Hepatic stellate cell (primary cell): ENCODE results near the gene CR2.
"Not testable (repeated sequence)": the region's sequence is repeated elsewhere in the genome, so short reads cannot be mapped to it uniquely, and the experiment has no call there.

ENCODE experiments used
- DNase-seq: peaks from one replicate; pipeline ENCODE4 v3.0.0; 2011; ENCODE audit warnings: low spot score

The CR2 gene

GRCh38 chr1:207444514-207445217, 9.5 kb upstream of the CR2 start:
- no peak for DNase-seq

- no peak for DNase-seq
Observed at GRCh38 chr1:207453710-207454045, 450 bp upstream of the CR2 start.

GRCh38 chr1:207455183-207455754, 1.1 kb downstream of the CR2 start:
- no peak for DNase-seq

- DNase-seq = no peak
Observed at GRCh38 chr1:207458414-207458813, 4.3 kb downstream of the CR2 start.

- no peak for DNase-seq
Observed at GRCh38 chr1:207459008-207459407, 4.9 kb downstream of the CR2 start.

GRCh38 chr1:207461649-207462048, 7.5 kb downstream of the CR2 start:
- DNase-seq = no peak

- no peak for DNase-seq
Observed at GRCh38 chr1:207462535-207462934, 8.4 kb downstream of the CR2 start.

GRCh38 chr1:207463021-207463420, 8.9 kb downstream of the CR2 start:
- DNase-seq = no peak

- no peak for DNase-seq
Observed at GRCh38 chr1:207463571-207463970, 9.4 kb downstream of the CR2 start.

- no peak for DNase-seq
Observed at GRCh38 chr1:207470927-207471326, 16.8 kb downstream of the CR2 start.

- DNase-seq = no peak
Observed at GRCh38 chr1:207474210-207474609, 20.1 kb downstream of the CR2 start.

GRCh38 chr1:207486198-207486597, 32.1 kb downstream of the CR2 start:
- DNase-seq = no peak

- no peak for DNase-seq
Observed at GRCh38 chr1:207487636-207488035, 33.5 kb downstream of the CR2 start.

GRCh38 chr1:207493212-207493611, 39.1 kb downstream of the CR2 start:
- no peak for DNase-seq

GRCh38 chr1:207494171-207494570, 40.0 kb downstream of the CR2 start:
- DNase-seq = no peak

- not testable (repeated sequence) for DNase-seq
Observed at GRCh38 chr1:207495281-207495680, 41.2 kb downstream of the CR2 start.

- DNase-seq = no peak
Observed at GRCh38 chr1:207495801-207496792, 42.0 kb downstream of the CR2 start, which contains the start of gene CR1. Gene CR1, plus strand, starts transcription at chr1:207496157. Its CDS starts 111 bp downstream, at chr1:207496268.

- no peak for DNase-seq
Observed at GRCh38 chr1:207497941-207498340, 43.8 kb downstream of the CR2 start.

GRCh38 chr1:207499573-207499972, 45.4 kb downstream of the CR2 start:
- DNase-seq = peak; percentile 25

GRCh38 chr1:207500306-207500705, 46.2 kb downstream of the CR2 start:
- no peak for DNase-seq

- no peak for DNase-seq
Observed at GRCh38 chr1:207501071-207501470, 46.9 kb downstream of the CR2 start.

GRCh38 chr1:207502726-207503125, 48.6 kb downstream of the CR2 start:
- DNase-seq = no peak

- no peak for DNase-seq
Observed at GRCh38 chr1:207503950-207504349, 49.8 kb downstream of the CR2 start.
